ENCODE results near the gene MEG3. TPM values are rescaled to one million over a fixed set of nuclear protein-coding genes. Genes with fewer than 3 reads are reported as not detected.

The MEG3 gene
- total RNA-seq, 1 donor from 2014 or later, result not detected

DNA sequence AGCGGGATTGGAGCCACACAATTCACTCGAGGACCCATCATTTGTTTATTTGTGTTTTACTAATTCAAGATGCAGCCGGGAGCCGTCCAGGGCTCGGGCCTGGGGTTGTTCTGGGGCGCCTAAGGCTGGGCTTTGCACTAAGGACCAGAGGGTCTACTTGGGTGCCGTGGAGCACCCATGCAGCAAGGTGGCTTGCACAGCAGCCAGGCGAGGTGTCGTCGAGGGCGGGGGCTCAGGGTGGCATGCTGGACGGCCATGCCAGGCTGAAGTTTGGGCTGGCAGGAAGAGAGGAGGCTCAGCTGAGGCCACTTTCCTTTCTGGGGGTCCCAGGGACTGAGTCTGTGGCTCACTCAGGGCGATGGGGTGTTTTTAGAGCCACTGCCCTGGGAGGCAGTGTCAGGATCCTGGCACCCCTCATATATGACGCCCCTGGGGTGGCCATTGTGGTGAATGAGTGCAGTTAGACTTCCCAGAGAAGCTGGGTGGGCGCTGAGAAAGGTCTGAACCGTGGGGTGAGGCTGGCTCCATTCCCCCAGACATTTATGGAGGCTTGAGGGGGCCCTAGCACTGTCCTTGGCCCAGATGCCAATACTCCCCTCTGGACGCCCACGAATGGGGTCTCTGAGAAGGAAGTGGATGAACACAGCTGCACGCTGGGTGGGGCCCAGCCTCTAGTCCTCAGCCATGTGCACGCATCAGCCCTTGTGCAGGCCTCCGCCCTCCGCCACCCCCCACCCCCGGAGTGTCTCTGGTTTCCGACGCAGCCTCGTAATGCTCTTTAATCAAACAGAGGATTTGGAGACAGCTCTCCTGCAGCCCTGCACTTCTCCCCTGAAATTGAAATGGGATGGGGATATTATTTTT lies 11.3 kb downstream of the MEG3 start:
- DNase-seq, result no peak
- intact Hi-C loops (cut with micrococcal nuclease), result no loop called here
- no peak overlapping the region for H3K4me3 Mint-ChIP-seq
- H3K4me1 Mint-ChIP-seq, result no peaks in the 10 kb centered on the region
- no peaks in the 10 kb centered on the region for H3K27me3 Mint-ChIP-seq
- no peaks in the 10 kb centered on the region for H3K36me3 Mint-ChIP-seq (ENCODE audit: low read depth)
- H3K9me3 Mint-ChIP-seq, result no peaks in the 10 kb centered on the region
- no peak overlapping the region for H3K27ac Mint-ChIP-seq

DNA sequence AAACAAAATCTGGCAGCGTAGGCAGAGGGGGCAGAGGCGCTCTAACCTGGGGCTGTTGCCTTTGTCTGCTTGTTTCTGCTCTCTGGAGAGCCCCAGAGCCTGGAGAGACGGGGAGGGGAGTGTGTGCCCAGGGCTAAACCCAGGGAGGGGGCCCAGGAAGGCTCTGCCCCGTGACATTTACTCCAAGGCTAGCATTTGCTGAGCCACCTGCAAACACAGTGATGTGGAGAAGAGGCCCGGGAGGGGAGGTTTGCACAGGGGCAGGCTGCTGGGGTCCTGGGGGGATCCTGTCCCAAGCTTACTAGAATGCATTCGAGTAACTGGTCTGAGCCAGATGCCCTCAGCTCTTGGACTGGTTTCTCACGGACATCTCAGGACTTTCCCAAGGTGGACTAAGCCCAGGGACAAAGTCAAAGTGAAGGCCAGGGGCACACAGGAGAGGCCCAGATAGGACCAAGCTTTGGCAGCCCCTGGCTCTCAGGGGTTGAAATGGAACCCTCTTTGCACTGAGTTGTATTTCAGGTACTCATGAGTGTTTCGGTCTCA lies 12.0 kb downstream of the MEG3 start:
- no peaks in the 10 kb centered on the region for H3K4me1 Mint-ChIP-seq
- H3K9me3 Mint-ChIP-seq, result no peaks in the 10 kb centered on the region
- no peaks in the 10 kb centered on the region for H3K27me3 Mint-ChIP-seq
- intact Hi-C loops (cut with micrococcal nuclease), result no loop called here
- H3K27ac Mint-ChIP-seq, result no peak overlapping the region
- DNase-seq, result no peak
- no peak overlapping the region for H3K4me3 Mint-ChIP-seq
- H3K36me3 Mint-ChIP-seq (ENCODE audit: low read depth), result no peaks in the 10 kb centered on the region

DNA sequence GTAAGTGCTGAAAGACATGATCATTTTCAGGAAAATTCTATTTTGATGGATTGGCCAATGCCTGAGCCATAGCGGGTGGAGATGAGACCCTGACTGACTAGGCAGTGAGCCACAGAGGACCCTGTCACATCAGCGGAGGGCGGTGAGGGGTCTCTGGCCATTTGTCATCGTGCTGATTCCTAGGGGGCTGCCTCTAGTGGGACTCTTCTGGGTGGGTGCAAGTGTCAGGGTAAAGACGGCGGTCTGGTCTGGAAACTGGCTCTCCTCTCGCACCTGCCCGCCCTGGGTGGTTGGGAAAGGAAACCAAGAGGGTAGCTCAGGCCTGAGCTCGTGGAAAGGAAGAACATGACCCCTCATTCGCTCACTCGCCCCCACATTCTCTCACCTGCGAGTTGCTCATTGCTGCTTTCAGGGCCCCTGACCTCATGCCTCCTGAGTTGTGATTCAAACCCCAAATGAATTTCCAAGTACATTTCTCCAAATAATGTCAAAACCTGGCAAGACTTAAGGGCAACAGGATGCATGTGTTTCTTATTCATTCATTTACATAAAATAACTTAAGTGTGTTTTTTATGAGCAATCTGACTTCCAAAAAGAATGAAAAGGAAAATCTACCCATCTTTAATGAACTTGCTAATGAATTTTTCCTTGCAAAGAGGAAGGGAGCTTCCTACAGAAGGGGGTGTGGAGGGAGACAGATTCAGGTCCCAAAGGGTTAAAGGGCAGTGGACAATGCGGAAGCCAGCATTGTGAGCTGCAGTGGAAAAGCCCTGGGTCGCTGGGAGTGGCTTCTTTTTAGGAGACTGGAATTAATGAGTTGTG lies 12.8 kb downstream of the MEG3 start:
- no peaks in the 10 kb centered on the region for H3K9me3 Mint-ChIP-seq
- H3K4me1 Mint-ChIP-seq, result no peaks in the 10 kb centered on the region
- no peak for DNase-seq
- H3K27ac Mint-ChIP-seq, result no peak overlapping the region
- no peak overlapping the region for H3K4me3 Mint-ChIP-seq
- H3K36me3 Mint-ChIP-seq (ENCODE audit: low read depth), result no peaks in the 10 kb centered on the region
- H3K27me3 Mint-ChIP-seq, result no peaks in the 10 kb centered on the region
- intact Hi-C loops (cut with micrococcal nuclease), result no loop called here

DNA sequence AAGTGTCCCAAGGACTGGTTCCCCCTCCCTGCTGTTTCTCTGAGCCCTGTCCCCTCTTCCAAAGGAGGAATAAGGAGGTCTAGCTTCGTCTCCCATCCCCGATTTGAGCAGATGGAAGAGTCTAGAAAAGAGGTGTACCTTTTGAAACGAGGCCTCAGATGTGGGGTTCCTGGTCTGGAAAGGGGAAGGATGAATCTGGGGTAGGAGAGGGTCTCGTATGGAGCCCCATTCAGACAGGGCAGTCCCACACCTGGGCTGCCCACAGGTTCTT lies 13.3 kb downstream of the MEG3 start:
- no peaks in the 10 kb centered on the region for H3K9me3 Mint-ChIP-seq
- no peak overlapping the region for H3K4me3 Mint-ChIP-seq
- no peak overlapping the region for H3K27ac Mint-ChIP-seq
- intact Hi-C loops (cut with micrococcal nuclease), result no loop called here
- H3K27me3 Mint-ChIP-seq, result no peaks in the 10 kb centered on the region
- H3K36me3 Mint-ChIP-seq (ENCODE audit: low read depth), result no peaks in the 10 kb centered on the region
- no peaks in the 10 kb centered on the region for H3K4me1 Mint-ChIP-seq
- no peak for DNase-seq

DNA sequence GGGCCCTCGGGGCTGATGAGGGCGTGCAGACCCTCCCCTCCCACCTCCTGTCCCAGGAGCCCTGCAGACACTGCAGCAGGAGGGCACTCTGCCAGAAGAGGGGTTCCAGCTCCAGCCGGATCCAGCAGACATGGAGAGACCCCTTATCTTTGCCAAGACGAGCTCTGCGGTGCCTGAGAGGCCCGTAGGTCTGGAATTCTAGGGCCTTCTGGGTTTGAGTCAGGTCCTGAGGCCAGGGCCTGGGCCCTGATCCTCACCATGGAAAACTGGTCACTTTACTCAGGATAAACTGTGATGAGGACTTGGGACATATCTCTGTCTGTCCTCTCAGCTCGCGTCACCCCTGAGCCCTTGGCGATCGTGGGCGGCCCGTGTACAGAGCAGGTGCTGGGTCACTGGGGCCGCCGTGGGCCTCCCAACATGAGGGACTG lies 13.8 kb downstream of the MEG3 start:
- Mint-ChIP-seq H3K36me3 (ENCODE audit: low read depth) (no peaks in the 10 kb centered on the region), H3K4me3 (no peak overlapping the region), H3K9me3 (no peaks in the 10 kb centered on the region), H3K27me3 (no peaks in the 10 kb centered on the region), H3K27ac (no peak overlapping the region), H3K4me1 (no peaks in the 10 kb centered on the region)
- DNase-seq, result no peak
- intact Hi-C loops (cut with micrococcal nuclease), result no loop called here

DNA sequence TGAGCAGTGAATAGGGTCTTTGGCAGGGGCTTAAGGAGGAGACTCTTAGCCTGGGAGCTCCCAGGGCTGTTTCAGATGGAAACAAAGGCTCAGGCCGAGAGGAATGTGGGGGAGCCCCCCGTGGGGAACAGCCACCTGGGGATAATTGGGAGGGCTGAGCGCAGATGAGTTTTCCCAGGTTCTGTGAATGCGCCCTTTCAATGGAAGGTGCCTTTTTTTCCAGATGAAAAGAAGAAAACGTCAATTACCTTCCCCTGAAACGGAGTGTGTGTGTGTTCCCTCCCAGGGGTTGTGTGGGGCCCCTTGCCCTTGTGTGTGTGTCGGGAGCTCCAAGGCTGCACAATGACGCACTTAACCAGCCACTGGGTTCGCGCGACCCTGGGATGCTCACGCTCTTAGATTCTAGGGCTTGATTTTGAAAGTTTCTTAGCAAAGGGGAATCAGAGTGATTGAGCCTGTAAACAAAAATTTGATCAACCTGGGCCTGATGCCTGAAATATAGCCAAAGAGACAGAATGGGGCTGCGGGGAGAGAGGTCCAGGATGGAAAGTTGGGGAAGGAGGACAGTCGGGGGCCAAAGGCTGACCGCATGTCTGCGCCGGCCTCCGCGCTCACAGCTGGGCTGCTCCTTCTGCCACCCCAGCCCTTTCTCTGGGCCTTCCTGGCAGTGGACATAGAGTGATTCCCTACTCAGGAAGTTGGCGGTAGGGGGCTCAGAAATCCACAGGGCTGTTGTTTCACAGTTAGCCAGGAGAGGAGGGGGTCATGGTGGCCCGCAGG lies 14.6 kb downstream of the MEG3 start:
- no peak for DNase-seq
- intact Hi-C loops (cut with micrococcal nuclease), result no loop called here
- Mint-ChIP-seq H3K36me3 (ENCODE audit: low read depth) (no peaks in the 10 kb centered on the region), H3K4me1 (no peaks in the 10 kb centered on the region), H3K4me3 (no peak overlapping the region), H3K27me3 (no peaks in the 10 kb centered on the region), H3K9me3 (no peaks in the 10 kb centered on the region), H3K27ac (no peak overlapping the region)

DNA sequence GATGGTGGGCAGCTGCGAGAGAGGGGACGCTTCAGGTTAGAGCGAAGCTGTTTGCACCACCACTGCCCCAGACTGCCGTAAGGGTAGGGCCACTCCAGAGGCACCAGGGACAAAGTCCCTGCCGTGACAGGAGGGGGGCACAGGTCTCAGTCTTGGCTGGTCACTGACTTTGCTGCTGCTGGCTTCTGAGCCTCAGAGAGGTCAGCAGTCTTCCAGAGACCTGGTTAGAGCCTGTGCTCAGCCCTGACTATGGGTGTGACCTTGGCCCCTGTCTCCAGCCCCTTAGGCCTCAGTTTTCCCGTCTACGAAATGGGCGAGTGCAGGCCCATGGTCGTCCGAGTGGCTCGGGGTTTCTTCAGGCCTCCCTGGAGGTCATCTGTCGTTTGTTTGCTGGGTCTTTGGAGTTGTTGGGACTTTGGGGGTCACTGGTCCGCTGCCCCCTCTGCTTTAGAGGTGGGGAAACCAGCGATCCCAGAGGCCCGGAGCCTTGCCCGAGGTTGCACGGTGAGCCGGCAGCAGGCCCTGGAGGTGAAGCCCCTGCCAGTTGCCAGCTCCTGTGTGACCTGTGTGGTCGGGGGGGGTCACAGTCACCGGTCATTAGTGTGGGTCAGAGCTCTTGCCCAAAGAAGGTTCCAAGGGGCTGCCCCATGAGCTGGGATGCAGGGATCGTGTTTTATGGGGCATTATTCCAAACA lies 15.3 kb downstream of the MEG3 start:
- no peaks in the 10 kb centered on the region for H3K4me1 Mint-ChIP-seq
- intact Hi-C loops (cut with micrococcal nuclease), result no loop called here
- H3K36me3 Mint-ChIP-seq (ENCODE audit: low read depth), result no peaks in the 10 kb centered on the region

DNA sequence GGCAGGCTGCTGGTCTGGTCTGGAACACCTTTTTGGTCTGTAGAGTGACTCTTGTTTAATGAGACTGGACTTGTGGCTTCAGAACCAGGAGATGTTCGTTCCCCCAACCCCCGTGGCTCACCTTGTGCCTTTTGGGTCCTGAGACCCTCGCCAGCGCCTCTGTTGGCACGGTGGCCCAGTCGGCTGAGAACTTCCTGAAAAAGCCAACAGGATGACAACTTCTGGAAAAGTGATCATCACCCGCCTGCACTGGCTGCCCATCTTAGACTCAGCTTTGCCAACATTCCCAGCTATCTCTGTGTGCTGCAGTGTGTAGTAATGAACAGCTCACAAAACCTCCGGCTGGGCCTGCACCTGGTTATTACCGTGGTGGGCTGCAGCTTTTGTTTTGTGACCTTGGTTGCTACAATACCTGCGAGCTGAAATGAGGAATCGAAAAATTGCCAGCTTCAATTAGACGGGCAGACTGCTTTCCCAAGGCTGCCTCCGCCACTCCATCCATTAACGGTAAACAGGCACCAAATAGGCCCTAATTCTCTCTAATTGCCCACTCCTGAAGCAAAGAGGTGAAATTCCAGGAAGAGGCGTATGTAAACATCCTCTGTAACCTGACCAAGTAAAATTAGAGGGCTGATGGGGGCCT lies 16.0 kb downstream of the MEG3 start:
- H3K36me3 Mint-ChIP-seq (ENCODE audit: low read depth), result no peaks in the 10 kb centered on the region
- no peaks in the 10 kb centered on the region for H3K27me3 Mint-ChIP-seq
- DNase-seq, result no peak
- H3K9me3 Mint-ChIP-seq, result no peaks in the 10 kb centered on the region
- intact Hi-C loops (cut with micrococcal nuclease), result no loop called here
- no peak overlapping the region for H3K27ac Mint-ChIP-seq
- no peaks in the 10 kb centered on the region for H3K4me1 Mint-ChIP-seq
- H3K4me3 Mint-ChIP-seq, result no peak overlapping the region

More for the DNA sequence above, 15.3 kb downstream of the MEG3 start:
- Mint-ChIP-seq H3K27ac (no peak overlapping the region), H3K4me3 (no peak overlapping the region), H3K9me3 (no peaks in the 10 kb centered on the region), H3K27me3 (no peaks in the 10 kb centered on the region)
- DNase-seq, result no peak

DNA sequence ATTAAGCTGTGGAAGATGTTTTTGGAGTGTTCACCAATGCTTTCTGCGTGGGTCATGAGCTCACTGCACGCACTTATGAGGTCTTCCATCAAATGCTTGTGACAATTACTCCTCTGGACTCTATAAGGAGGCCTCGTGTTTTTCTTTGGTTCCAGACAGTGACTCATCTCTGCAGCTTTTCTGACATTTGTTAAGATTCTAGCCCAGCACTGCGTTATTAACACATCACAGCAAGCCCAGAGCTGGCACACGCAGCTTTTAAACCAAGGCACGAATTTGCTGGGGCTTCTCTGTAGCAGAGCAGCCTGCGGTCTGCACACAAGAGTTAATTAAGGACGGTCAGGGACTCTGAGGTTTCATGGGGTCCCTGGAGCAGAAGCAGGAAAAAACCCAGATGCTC lies 16.9 kb downstream of the MEG3 start:
- no peaks in the 10 kb centered on the region for H3K36me3 Mint-ChIP-seq (ENCODE audit: low read depth)
- no peak overlapping the region for H3K27ac Mint-ChIP-seq
- H3K4me1 Mint-ChIP-seq, result no peaks in the 10 kb centered on the region
- no peaks in the 10 kb centered on the region for H3K9me3 Mint-ChIP-seq
- intact Hi-C loops (cut with micrococcal nuclease), result no loop called here
- no peak for DNase-seq
- no peak overlapping the region for H3K4me3 Mint-ChIP-seq
- no peaks in the 10 kb centered on the region for H3K27me3 Mint-ChIP-seq

DNA sequence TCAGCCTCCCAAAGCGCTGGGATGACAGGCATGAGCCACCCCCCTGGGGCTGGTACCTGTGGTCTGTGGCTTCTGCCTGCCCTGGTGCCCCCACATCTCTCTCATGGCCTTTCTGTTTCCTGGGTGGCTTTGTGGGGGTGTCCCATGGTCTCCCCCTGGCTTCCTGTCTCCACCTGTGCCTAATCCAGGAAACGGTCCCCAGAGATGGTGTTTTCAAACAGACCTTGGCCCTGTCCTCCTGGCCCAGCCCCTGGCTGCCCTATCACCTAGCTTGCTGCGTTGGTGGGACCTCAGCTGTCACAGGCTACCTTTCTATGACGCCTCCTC lies 18.1 kb downstream of the MEG3 start:
- no peaks in the 10 kb centered on the region for H3K27me3 Mint-ChIP-seq
- H3K36me3 Mint-ChIP-seq (ENCODE audit: low read depth), result no peaks in the 10 kb centered on the region
- intact Hi-C loops (cut with micrococcal nuclease), result no loop called here
- H3K9me3 Mint-ChIP-seq, result no peaks in the 10 kb centered on the region
- no peak overlapping the region for H3K27ac Mint-ChIP-seq
- no peak overlapping the region for H3K4me3 Mint-ChIP-seq
- DNase-seq, result no peak
- no peaks in the 10 kb centered on the region for H3K4me1 Mint-ChIP-seq

DNA sequence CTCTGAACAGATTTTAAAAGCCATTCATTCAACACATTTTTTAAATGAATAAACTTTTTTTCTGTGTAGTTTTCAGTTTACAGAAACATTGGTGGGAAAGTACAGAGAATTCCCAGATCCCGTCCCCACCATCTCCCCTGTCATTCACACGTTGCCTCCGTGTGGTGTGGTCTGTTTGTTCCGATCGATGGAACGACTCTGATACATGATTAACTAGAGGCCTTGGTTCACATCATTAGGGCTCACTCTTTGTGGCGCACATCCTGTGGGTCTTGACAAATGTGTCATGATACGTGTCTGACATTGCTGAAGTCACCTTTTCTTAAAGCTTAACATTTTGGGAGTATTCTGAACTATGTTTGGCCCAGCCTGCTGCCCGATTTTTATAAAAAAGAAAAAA lies 18.5 kb downstream of the MEG3 start:
- DNase-seq, result no peak
- Mint-ChIP-seq H3K27me3 (no peaks in the 10 kb centered on the region), H3K27ac (no peak overlapping the region), H3K36me3 (ENCODE audit: low read depth) (no peaks in the 10 kb centered on the region), H3K9me3 (no peaks in the 10 kb centered on the region), H3K4me1 (no peaks in the 10 kb centered on the region), H3K4me3 (no peak overlapping the region)
- intact Hi-C loops (cut with micrococcal nuclease), result no loop called here

DNA sequence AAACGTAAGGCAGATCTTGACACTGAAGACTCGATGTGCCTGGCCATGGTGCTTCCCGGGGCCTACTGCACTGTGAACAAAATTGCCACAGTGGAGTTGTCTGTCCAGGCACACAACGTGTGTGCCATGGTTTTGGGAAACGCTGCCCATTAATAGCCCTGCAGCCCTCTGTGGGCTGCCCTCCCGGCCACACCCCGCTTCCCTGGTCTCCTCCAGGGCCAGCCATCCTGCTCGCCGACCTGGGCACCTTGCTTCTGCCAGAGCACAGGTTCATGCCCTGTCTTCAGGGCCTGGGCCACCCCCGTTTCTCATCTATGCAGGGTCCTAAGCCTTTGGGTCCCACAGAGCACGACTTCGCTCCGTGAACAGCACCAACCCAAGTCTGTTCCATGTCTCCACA lies 18.9 kb downstream of the MEG3 start:
- no peak for DNase-seq
- Mint-ChIP-seq H3K36me3 (ENCODE audit: low read depth) (no peaks in the 10 kb centered on the region), H3K27me3 (no peaks in the 10 kb centered on the region), H3K4me3 (no peak overlapping the region), H3K27ac (no peak overlapping the region), H3K9me3 (no peaks in the 10 kb centered on the region), H3K4me1 (no peaks in the 10 kb centered on the region)
- intact Hi-C loops (cut with micrococcal nuclease), result no loop called here

DNA sequence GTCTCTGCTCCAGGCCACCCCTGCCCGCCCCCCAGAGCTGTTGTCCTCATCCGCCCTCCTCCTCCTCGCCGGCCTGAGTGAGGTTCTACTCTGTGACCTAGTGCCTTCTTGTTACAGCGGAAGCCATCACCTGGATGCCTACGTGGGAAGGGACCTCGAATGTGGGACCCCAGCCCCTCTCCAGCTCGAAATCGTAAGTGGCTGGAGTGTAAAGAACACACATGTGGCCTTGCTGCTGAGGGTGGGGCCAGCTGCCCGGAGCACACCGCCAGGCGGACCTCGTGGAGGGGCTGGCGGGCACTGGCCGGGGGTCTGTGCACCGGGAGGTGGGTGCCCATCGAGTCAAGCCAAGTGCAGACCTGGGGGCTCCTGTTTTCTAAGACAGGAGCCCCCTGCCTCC lies 19.4 kb downstream of the MEG3 start:
- intact Hi-C loops (cut with micrococcal nuclease), result no loop called here

More for the DNA sequence above, 19.4 kb downstream of the MEG3 start:
- no peak overlapping the region for H3K4me3 Mint-ChIP-seq
- no peak for DNase-seq
- no peaks in the 10 kb centered on the region for H3K27me3 Mint-ChIP-seq
- H3K36me3 Mint-ChIP-seq (ENCODE audit: low read depth), result no peaks in the 10 kb centered on the region
- no peaks in the 10 kb centered on the region for H3K4me1 Mint-ChIP-seq
- no peak overlapping the region for H3K27ac Mint-ChIP-seq
- no peaks in the 10 kb centered on the region for H3K9me3 Mint-ChIP-seq
